Natural killer cell treated with Interleukin-12 subunit alpha and Interleukin-12 subunit beta and Interleukin-15 and Interleukin-18, amount 100 ng/mL, for 72 hours (primary cell): Measurements from ENCODE around the gene AIP. TPM values are rescaled to one million over a fixed set of nuclear protein-coding genes. Genes with fewer than 3 reads are reported as not detected.

Experiments used
- total RNA-seq, 2 donors: library from RNA; stranded (reverse); gene quantifications; one replicate each; pipeline ENCODE4 v1.2.3, GENCODE V29; 2022

The AIP gene
- total RNA-seq, 2 donors from 2014 or later = 120 to 140 TPM

Other genes starting within 250 kb of the AIP start
- 100 to 1,000 TPM; 394 to 432 TPM for gene GRK2, start 216.6 kb upstream of the AIP start, total RNA-seq
- gene ANKRD13D, start 193.7 kb upstream of the AIP start, total RNA-seq = 100 to 1,000 TPM; 182 to 231 TPM
- gene SSH3, start 179.5 kb upstream of the AIP start, total RNA-seq = 10 to 100 TPM; 19.2 to 32.3 TPM
- gene POLD4, start 129.5 kb upstream of the AIP start, total RNA-seq = 10 to 100 TPM; 25.7 to 46.4 TPM
- gene CLCF1, start 109.4 kb upstream of the AIP start, total RNA-seq = 1 to 10 TPM; 1.4 to 3.3 TPM
- 10 to 100 TPM; 25.9 to 47.8 TPM for gene RAD9A, start 91.0 kb upstream of the AIP start, total RNA-seq
- gene PPP1CA, start 81.2 kb upstream of the AIP start, total RNA-seq = 100 to 1,000 TPM; 317 to 378 TPM
- gene TBC1D10C, start 78.9 kb upstream of the AIP start, total RNA-seq = 10 to 100 TPM; 79.5 to 88.8 TPM
- gene CARNS1, start 67.3 kb upstream of the AIP start, total RNA-seq = 1 to 10 TPM; 2.3 to 4.9 TPM
- 100 to 1,000 TPM in 1 of 2 donors, 10 to 100 TPM in 1; 95.8 to 112 TPM for gene RPS6KB2, start 54.5 kb upstream of the AIP start, total RNA-seq
- 100 to 1,000 TPM; 198 to 266 TPM for gene PTPRCAP, start 45.3 kb upstream of the AIP start, total RNA-seq
- 10 to 100 TPM; 24.1 to 29.0 TPM for gene CORO1B, start 39.5 kb upstream of the AIP start, total RNA-seq
- gene GPR152, start 30.3 kb upstream of the AIP start, total RNA-seq = not detected
- gene CABP4, start 27.7 kb upstream of the AIP start, total RNA-seq = 1 to 10 TPM; 1.4 to 2.2 TPM
- 10 to 100 TPM; 30.7 to 39.1 TPM for gene TMEM134, start 13.8 kb upstream of the AIP start, total RNA-seq
- 100 to 1,000 TPM in 1 of 2 donors, 10 to 100 TPM in 1; 66.0 to 174 TPM for gene PITPNM1, start 22.3 kb downstream of the AIP start, total RNA-seq
- 100 to 1,000 TPM in 1 of 2 donors, 10 to 100 TPM in 1; 92.6 to 103 TPM for gene CDK2AP2, start 25.1 kb downstream of the AIP start, total RNA-seq
- gene CABP2, start 40.4 kb downstream of the AIP start, total RNA-seq = not detected
- gene GSTP1, start 100.8 kb downstream of the AIP start, total RNA-seq = 100 to 1,000 TPM; 539 to 557 TPM
- 100 to 1,000 TPM; 246 to 381 TPM for gene NDUFV1, start 123.9 kb downstream of the AIP start, total RNA-seq
- gene NUDT8, start 146.9 kb downstream of the AIP start, total RNA-seq = 10 to 100 TPM in 1 of 2 donors, 1 to 10 TPM in 1; 9.9 to 11.5 TPM
- gene TBX10, start 156.7 kb downstream of the AIP start, total RNA-seq = not detected
- not detected for gene ACY3, start 167.7 kb downstream of the AIP start, total RNA-seq
- not detected for gene ALDH3B2, start 191.6 kb downstream of the AIP start, total RNA-seq